ENCODE results near the gene STAM2.
"Not testable (repeated sequence)": the region's sequence is repeated elsewhere in the genome, so short reads cannot be mapped to it uniquely, and the experiment has no call there.

Gene STAM2

GRCh38 chr2:152100961-152101360 lies 74.6 kb downstream of the STAM2 start:
- DNase-seq = no peak

DNA sequence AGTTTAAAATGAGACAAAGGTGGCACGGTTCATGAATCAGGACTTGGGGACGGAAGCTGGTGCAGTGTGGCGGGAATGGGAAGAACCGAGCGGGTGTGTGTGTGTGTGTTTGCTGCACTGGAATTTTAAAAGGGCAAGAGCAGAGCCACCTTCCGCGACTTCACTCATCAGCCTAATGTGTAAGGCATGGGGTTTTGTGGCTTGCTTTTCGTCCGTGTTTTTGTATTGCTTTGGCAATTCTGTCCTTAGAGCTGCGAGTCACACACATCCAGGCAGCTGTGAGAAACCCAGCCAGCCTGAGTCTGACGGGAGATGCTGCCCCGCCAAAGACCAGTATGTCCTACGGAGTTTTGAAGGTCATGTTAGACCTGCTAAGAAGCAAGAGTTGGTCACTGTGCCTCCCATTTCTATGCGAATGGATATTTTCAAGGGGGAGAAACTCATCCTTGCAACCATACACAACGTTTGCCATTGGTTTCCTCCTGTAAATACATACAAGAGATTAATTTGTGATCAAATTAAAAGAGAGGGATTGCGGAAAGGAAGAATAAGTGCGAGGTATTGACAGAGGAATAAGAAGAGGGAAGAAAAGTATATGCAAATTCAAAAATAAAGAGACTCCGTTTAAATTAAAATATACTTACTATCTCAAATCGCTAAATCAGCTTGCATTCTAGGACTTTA lies 76.1 kb downstream of the STAM2 start:
- no peak for DNase-seq

DNA sequence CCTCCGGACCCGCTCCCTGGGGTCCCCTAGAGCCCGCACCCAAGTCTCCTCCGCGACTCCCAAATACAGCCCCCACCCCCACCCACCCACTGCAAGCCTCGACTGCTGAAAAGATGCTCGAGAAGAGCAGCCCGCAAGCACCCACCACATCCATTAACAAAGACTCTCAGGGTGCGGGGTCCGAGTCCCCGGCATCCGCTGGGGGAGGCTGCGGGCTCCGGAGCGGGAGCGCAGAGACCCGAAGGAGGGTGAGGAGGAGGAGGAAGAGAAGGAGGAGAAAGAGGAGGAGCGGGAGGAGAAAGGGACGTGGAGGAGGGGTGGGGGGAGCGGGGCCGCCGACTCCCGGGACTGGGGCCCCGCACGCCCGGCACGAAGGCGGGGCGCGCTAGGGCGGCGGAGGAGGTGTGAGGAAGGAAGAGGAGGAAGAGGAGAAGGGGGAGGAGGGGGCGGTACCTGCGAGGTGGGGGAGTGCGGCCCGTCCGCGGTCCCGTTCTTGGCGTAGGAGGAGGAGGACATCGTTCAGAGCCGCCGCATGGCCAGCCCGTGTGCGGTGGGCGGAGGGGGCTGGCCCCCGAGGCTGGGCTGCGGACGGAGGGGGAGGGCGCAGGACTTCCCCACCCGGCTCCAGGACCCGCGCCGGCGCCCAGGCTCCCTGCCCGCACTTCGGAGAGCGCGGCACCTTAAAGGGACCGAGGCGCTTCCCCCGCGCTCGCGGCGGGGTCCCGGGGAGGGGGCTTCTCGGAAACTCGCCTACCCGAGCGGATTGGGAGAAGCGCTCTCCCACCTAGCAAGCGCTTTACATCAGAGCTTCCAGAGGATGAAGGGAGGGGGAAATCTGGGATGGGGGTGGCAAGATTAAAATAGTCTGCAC lies 76.8 kb downstream of the STAM2 start, which contains the start of gene CACNB4:
Gene CACNB4, minus strand, starts transcription at position 549 of the 871 bp plus-strand sequence.
- DNase-seq = peak in 1 of 2 donors; percentile 2

DNA sequence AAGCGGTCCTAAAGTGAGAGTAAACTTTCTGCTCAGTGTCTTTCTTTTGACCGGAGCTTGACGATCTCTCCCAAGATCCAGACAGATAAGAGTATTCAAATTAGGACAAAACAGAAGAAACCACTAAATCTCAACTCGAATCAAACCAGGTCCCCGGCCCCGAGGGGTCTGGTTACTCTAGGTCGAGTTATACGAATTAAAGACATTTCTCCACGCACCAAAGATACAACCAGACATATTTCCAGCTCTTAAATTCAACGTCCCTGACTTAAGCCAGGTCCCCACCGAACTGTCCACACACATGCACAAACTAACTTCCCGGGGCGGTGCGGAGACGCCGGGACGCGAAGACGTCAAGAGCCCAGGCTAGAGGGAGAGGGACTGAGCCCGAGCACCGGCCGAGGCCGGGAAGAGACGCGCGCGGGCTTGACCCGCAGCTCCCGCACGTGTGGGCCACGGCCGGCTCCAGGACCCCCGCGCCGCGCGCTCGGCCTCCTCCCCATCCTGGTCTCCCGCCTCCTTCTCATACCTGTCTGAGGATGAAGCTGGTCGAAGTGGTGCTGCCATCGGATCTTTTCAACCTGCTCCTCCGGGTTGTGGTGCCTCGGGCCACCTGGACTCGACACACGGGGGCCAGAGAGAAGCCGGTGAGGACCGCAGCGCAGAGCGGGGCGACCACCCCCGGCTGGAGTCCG lies 77.6 kb downstream of the STAM2 start:
- DNase-seq = no peak

DNA sequence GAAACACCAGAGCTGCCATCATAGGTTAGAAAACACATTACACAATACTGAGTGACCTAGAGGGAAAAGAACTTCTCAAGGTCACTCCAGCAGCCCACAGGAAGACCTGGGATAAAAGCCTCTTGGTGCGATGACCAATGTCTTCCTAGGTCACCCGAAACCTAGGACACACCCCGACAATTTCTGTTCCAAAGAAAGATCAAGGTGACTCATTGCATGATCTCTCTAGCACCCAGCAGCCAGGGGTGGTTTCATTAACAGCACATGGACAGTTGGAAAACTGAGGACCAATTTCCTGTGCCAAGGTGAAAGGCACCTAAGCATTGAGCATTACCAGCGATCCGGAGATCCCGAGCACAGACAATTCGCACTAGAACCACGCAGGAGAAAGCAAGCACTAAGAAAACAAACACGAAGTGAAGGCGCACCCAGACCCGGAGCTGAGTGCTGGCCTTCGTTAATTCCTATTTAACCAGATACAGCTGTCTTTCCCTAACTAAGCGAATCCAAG lies 78.2 kb downstream of the STAM2 start:
- no peak for DNase-seq

GRCh38 chr2:152095146-152095545 lies 80.4 kb downstream of the STAM2 start:
- no peak for DNase-seq

- DNase-seq = no peak
Measured at GRCh38 chr2:152094014-152094413, 81.5 kb downstream of the STAM2 start.

- no peak for DNase-seq
Measured at GRCh38 chr2:152093464-152093863, 82.1 kb downstream of the STAM2 start.

GRCh38 chr2:152092095-152092494 lies 83.5 kb downstream of the STAM2 start:
- DNase-seq = no peak

GRCh38 chr2:152090726-152091125 lies 84.8 kb downstream of the STAM2 start:
- DNase-seq = not testable (repeated sequence)

DNA sequence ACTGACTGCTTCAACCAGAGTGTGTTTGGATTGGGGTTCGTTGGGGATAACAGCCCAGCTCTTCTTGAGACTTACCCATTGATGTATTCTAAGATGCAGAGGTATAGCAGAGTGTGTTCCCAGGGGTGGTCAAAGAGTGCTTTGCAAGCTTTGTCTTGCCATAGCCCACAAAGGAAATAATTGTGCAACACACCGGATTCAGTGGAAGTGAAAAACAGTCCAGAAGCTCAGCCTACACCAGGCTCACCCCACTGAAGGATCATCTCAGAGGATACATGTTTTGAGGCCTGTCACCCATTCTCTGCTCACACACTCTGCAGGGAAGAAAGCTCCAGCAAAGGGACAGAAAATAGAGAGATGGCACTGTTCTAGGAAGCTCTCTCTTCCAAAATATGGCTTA lies 86.3 kb downstream of the STAM2 start:
- DNase-seq = no peak

DNA sequence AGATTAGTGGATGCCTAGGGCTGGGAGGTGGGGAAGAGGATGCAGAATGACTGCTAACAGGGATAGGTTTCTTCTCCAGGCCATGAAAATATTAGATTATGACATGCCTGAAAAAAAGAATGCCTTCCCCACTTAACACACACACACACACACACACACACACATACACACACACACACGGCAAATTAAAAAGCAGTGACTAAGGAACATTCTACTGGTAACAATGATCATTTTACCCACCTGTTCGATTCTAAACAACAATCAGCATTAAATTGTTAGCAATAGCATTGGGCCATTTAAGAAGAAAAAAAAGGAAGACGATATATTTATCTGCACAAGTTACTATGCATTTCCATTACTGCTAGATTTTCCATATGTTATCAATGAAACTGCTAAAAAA lies 87.6 kb downstream of the STAM2 start:
- DNase-seq = no peak

DNA sequence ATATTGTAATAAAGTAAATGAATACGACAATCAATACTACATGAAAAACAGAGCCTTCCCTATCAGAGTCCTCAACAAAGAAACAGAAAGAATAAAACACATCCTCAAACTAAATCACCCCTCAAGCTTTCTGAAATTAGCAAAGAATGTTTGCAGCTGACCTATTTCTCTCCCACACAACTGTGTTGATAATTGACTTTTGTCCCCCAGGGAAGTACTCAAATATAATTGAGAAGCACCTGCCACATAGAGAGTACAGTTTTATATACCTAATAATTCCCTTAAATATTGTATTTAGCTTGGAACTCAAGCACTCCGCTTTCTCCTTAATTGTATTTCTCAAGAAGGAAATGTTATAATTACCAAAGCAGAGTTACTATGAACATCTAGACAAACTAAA lies 89.3 kb downstream of the STAM2 start:
- no peak for DNase-seq

- DNase-seq = no peak
Measured at GRCh38 chr2:152084076-152084475, 91.5 kb downstream of the STAM2 start.

GRCh38 chr2:152083202-152083875 lies 92.2 kb downstream of the STAM2 start:
- no peak for DNase-seq

GRCh38 chr2:152078662-152079061 lies 96.9 kb downstream of the STAM2 start:
- no peak for DNase-seq

- DNase-seq = no peak
Measured at GRCh38 chr2:152078023-152078422, 97.5 kb downstream of the STAM2 start.

GRCh38 chr2:152075461-152076050 lies 100.0 kb downstream of the STAM2 start:
- no peak for DNase-seq

GRCh38 chr2:152072011-152072410 lies 103.6 kb downstream of the STAM2 start:
- DNase-seq = no peak

DNA sequence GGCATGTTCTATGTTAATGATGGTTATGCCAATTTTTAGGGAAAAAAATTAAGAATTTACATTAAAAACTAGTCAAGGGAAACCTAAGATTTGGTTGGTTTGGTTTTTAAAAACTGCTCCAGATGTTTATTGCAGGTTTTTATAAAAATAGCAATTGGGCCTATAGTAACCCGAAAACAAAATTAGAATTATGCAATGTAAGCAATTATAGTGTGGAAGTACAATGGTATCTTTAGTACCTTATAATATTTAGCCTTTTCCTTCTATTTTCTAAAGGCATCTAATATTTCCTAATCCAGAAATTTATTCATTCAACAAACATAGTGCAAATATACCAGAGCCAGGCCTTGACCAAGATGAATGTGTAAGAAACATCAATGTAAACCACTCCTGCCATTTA lies 104.0 kb downstream of the STAM2 start:
- no peak for DNase-seq

DNA sequence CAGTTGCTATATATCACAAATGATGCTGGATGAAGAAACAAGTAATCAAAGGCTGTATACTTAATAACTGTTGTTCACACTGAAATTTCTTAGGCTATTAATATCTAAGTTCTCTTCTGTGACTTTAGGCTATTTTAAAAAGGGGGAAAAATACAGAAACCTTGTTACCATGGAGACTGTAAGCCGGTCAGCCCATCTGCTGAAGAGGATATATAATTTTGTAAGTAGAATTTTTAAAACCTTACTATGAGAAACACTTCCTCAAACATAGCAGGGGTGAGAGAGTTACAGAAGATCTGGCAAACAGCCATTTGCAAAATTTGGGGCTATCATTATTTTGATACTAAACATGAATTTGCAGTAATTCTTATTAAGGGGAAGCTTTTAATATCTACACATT lies 104.5 kb downstream of the STAM2 start:
- DNase-seq = no peak

GRCh38 chr2:152068226-152068625 lies 107.3 kb downstream of the STAM2 start:
- no peak for DNase-seq
